Measurements from ENCODE around the gene TRIM2. TPM values are rescaled to one million over a fixed set of nuclear protein-coding genes. Genes with fewer than 3 reads are reported as not detected.

Gene TRIM2
- total RNA-seq, 2 experiments from 2014 or later: 0.10 to 0.20 TPM

DNA sequence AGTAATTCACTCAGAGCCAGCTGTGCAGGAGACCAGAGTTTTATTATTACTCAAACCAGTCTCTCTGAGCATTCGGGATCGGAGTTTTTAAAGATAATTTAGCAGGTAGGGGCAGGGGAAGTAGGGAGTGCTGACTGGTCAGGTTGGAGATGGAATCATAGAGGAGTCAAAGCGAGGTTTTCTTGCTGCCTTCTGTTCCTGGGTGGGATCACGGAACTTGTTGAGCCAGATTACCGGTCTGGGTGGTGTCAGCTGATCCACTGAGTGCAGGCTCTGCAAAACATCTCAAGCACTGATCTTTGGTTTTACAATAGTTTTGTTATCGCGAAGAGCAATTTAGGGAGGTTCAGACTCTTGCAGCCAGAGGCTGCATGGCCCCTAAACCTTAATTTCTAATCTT lies 63.6 kb downstream of the TRIM2 start:
- H3K4me3 Mint-ChIP-seq: no peak overlapping the region
- ChIA-PET POLR2A (no interaction called here), CTCF (interaction anchor here (1.0 kb wide), 1 partner anchor 140 kb away, joined by 3 read pairs; no protein-coding TSS in a partner anchor)
- H3K4me1 Mint-ChIP-seq: peaks cover 2% of the 10 kb centered on the region
- H3K27me3 Mint-ChIP-seq: peaks cover 3% of the 10 kb centered on the region
- H3K9me3 Mint-ChIP-seq: no peaks in the 10 kb centered on the region
- no peak overlapping the region for H3K27ac Mint-ChIP-seq
- no peak for DNase-seq
- no peaks in the 10 kb centered on the region for H3K36me3 Mint-ChIP-seq (ENCODE audit: low read depth)

- no peak for DNase-seq
- Mint-ChIP-seq H3K4me1 (peaks cover 2% of the 10 kb centered on the region), H3K27me3 (peaks cover 3% of the 10 kb centered on the region), H3K4me3 (no peak overlapping the region), H3K27ac (no peak overlapping the region), H3K36me3 (ENCODE audit: low read depth) (no peaks in the 10 kb centered on the region), H3K9me3 (no peaks in the 10 kb centered on the region)
- ChIA-PET POLR2A (no interaction called here), CTCF (interaction anchor here (1.0 kb wide), 1 partner anchor 141 kb away, joined by 3 read pairs; no protein-coding TSS in a partner anchor)
Observed at GRCh38 chr4:153268295-153268694, 64.1 kb downstream of the TRIM2 start.

GRCh38 chr4:153269218-153269990 lies 65.2 kb downstream of the TRIM2 start:
- no peaks in the 10 kb centered on the region for H3K9me3 Mint-ChIP-seq
- no peak overlapping the region for H3K27ac Mint-ChIP-seq
- no peaks in the 10 kb centered on the region for H3K36me3 Mint-ChIP-seq (ENCODE audit: low read depth)
- no peak overlapping the region for H3K4me3 Mint-ChIP-seq
- CTCF ChIA-PET: no interaction called here
- peaks cover 2% of the 10 kb centered on the region for H3K4me1 Mint-ChIP-seq
- POLR2A ChIA-PET: no interaction called here
- H3K27me3 Mint-ChIP-seq: peaks cover 6% of the 10 kb centered on the region
- DNase-seq: no peak

DNA sequence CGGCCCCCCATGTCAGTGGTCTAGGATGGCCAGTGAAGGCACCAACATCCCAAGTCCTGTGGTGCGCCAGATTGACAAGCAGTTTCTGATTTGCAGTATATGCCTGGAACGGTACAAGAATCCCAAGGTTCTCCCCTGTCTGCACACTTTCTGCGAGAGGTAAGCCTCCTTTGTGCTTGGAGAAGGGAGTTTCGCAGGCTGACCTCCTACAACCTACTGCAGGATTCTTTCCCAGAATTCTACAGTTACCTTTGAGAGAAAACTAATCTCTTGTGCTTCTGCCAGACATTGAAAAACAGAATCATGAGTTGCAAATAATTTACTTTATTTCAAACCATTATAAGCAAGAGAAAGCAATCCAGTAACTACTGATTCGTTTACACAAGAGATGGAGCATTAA lies 66.1 kb downstream of the TRIM2 start:
- Mint-ChIP-seq H3K27me3 (peaks cover 4% of the 10 kb centered on the region), H3K27ac (no peak overlapping the region), H3K4me1 (peaks cover 2% of the 10 kb centered on the region), H3K9me3 (no peaks in the 10 kb centered on the region), H3K36me3 (ENCODE audit: low read depth) (no peaks in the 10 kb centered on the region), H3K4me3 (no peak overlapping the region)
- CTCF ChIA-PET: no interaction called here
- DNase-seq: no peak
- POLR2A ChIA-PET: no interaction called here

DNA sequence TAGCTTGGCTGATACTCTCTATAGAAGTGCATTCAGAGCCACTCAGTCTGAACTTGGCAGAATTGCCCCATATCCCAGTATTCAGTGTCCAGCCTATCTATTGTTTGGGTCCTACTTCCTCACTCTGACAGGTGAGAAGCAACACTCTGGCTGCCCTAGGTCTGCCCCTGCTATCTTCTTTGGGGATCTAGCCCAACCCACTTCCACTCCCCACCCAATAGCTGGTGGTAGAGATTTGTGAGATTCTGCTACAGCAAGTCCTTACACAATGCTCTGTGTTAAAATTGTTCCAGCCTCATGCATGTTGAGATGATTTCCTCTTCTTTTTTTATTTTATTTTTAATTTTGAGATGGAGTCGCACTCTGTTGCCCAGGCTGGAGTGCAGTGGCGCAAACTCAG lies 67.6 kb downstream of the TRIM2 start:
- no peak overlapping the region for H3K4me3 Mint-ChIP-seq
- no peak overlapping the region for H3K27ac Mint-ChIP-seq
- peaks cover 2% of the 10 kb centered on the region for H3K4me1 Mint-ChIP-seq
- ChIA-PET CTCF (no interaction called here), POLR2A (no interaction called here)
- DNase-seq: no peak
- H3K9me3 Mint-ChIP-seq: no peaks in the 10 kb centered on the region
- peaks cover 4% of the 10 kb centered on the region for H3K27me3 Mint-ChIP-seq
- H3K36me3 Mint-ChIP-seq (ENCODE audit: low read depth): no peaks in the 10 kb centered on the region

- CTCF ChIA-PET: no interaction called here
- peaks cover 2% of the 10 kb centered on the region for H3K4me1 Mint-ChIP-seq
- peaks cover 2% of the 10 kb centered on the region for H3K27me3 Mint-ChIP-seq
- H3K9me3 Mint-ChIP-seq: no peaks in the 10 kb centered on the region
- no peak for DNase-seq
- no peaks in the 10 kb centered on the region for H3K36me3 Mint-ChIP-seq (ENCODE audit: low read depth)
- no peak overlapping the region for H3K27ac Mint-ChIP-seq
- H3K4me3 Mint-ChIP-seq: no peak overlapping the region
- POLR2A ChIA-PET: no interaction called here
Observed at GRCh38 chr4:153273751-153274150, 69.5 kb downstream of the TRIM2 start.

GRCh38 chr4:153274967-153275366 lies 70.7 kb downstream of the TRIM2 start:
- no peaks in the 10 kb centered on the region for H3K36me3 Mint-ChIP-seq (ENCODE audit: low read depth)
- H3K9me3 Mint-ChIP-seq: no peaks in the 10 kb centered on the region
- H3K27me3 Mint-ChIP-seq: peaks cover 2% of the 10 kb centered on the region
- no peak overlapping the region for H3K4me3 Mint-ChIP-seq
- ChIA-PET POLR2A (no interaction called here), CTCF (no interaction called here)
- no peak overlapping the region for H3K27ac Mint-ChIP-seq
- DNase-seq: no peak
- peaks cover 2% of the 10 kb centered on the region for H3K4me1 Mint-ChIP-seq

DNA sequence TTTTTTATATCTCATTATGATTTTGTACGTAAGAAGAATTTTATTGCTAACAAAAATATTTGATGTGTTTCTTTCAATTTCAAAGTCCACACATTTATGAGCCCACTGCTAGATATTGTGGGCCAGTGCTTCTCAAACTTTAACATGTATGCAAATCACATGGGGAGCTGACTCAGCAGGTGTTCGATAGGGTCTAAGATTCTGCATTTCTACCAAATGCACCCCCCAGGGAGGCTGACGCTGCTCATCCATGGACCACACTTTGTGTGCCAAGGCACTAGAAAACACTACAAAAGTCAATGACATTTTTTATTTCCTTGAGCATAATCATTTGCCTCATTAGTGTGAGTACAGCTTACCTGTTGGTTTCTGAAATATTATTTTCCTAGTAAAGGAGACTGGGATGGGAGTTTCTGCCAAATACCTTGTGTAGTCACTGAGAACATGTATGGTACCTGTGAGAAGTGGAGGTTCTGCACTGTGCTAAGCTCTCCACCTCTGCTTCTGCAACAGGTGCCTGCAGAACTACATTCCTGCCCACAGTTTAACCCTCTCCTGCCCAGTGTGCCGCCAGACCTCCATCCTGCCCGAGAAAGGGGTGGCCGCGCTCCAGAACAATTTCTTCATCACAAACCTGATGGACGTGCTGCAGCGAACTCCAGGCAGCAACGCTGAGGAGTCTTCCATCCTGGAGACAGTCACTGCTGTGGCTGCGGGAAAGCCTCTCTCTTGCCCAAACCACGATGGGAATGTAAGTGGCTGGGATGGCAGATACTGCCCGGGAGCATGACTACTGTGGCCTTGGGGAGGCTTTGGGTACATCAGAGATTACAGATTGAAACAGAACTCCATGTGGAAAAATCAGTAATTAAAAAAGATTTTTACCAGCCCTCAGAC lies 71.4 kb downstream of the TRIM2 start:
- DNase-seq: no peak
- Mint-ChIP-seq H3K4me1 (peaks cover 2% of the 10 kb centered on the region), H3K27me3 (peaks cover 2% of the 10 kb centered on the region), H3K9me3 (no peaks in the 10 kb centered on the region), H3K4me3 (no peak overlapping the region), H3K27ac (no peak overlapping the region), H3K36me3 (ENCODE audit: low read depth) (no peaks in the 10 kb centered on the region)
- ChIA-PET POLR2A (interaction anchor here (0.9 kb wide), 1 partner anchor 119 kb away, joined by 3 read pairs; no protein-coding TSS in a partner anchor), CTCF (no interaction called here)

- CTCF ChIA-PET: interaction anchor here (0.8 kb wide), 1 partner anchor 46 kb away, joined by 3 read pairs; no protein-coding TSS in a partner anchor
- Mint-ChIP-seq H3K4me1 (peaks cover 2% of the 10 kb centered on the region), H3K27ac (no peak overlapping the region), H3K36me3 (ENCODE audit: low read depth) (no peaks in the 10 kb centered on the region), H3K27me3 (peaks cover 2% of the 10 kb centered on the region), H3K4me3 (no peak overlapping the region), H3K9me3 (no peaks in the 10 kb centered on the region)
- POLR2A ChIA-PET: interaction anchor here (0.9 kb wide), 1 partner anchor 121 kb away, joined by 3 read pairs; no protein-coding TSS in a partner anchor
- DNase-seq: no peak
Observed at GRCh38 chr4:153276971-153277370, 72.7 kb downstream of the TRIM2 start.

- H3K36me3 Mint-ChIP-seq (ENCODE audit: low read depth): peaks cover 3% of the 10 kb centered on the region
- H3K4me1 Mint-ChIP-seq: peaks cover 2% of the 10 kb centered on the region
- H3K9me3 Mint-ChIP-seq: peaks cover 5% of the 10 kb centered on the region
- ChIA-PET CTCF (no interaction called here), POLR2A (no interaction called here)
- no peak overlapping the region for H3K27ac Mint-ChIP-seq
- H3K27me3 Mint-ChIP-seq: no peaks in the 10 kb centered on the region
- no peak overlapping the region for H3K4me3 Mint-ChIP-seq
- no peak for DNase-seq
Observed at GRCh38 chr4:153281476-153281875, 77.2 kb downstream of the TRIM2 start.

GRCh38 chr4:153282023-153282422 lies 77.8 kb downstream of the TRIM2 start:
- Mint-ChIP-seq H3K27ac (no peak overlapping the region), H3K27me3 (no peaks in the 10 kb centered on the region), H3K4me1 (peaks cover 2% of the 10 kb centered on the region)

DNA sequence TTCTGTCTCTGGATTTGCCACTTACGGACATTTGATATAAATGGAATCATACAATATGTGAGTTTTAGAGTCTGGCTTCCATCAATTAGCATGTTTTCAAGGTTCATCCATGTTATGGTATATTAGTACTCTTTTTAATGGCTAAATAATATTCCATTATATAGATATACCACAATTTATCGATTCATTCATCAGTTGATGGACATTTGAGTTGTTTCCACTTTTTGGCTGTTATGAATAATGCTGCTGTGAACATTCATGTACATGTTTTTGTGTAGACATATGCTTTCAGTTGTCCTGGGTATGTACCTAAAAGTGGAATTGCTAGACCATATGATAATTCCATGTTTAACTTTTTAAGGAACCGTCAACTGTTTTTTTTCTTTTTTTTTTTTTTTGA lies 79.0 kb downstream of the TRIM2 start:
- ChIA-PET POLR2A (no interaction called here), CTCF (no interaction called here)
- no peaks in the 10 kb centered on the region for H3K4me1 Mint-ChIP-seq
- peaks cover 5% of the 10 kb centered on the region for H3K9me3 Mint-ChIP-seq
- no peaks in the 10 kb centered on the region for H3K27me3 Mint-ChIP-seq
- peaks cover 3% of the 10 kb centered on the region for H3K36me3 Mint-ChIP-seq (ENCODE audit: low read depth)
- DNase-seq: no peak
- H3K4me3 Mint-ChIP-seq: no peak overlapping the region
- no peak overlapping the region for H3K27ac Mint-ChIP-seq

More at GRCh38 chr4:153282023-153282422, 77.8 kb downstream of the TRIM2 start:
- peaks cover 5% of the 10 kb centered on the region for H3K9me3 Mint-ChIP-seq
- DNase-seq: no peak
- H3K36me3 Mint-ChIP-seq (ENCODE audit: low read depth): peaks cover 3% of the 10 kb centered on the region
- ChIA-PET POLR2A (no interaction called here), CTCF (no interaction called here)
- no peak overlapping the region for H3K4me3 Mint-ChIP-seq

DNA sequence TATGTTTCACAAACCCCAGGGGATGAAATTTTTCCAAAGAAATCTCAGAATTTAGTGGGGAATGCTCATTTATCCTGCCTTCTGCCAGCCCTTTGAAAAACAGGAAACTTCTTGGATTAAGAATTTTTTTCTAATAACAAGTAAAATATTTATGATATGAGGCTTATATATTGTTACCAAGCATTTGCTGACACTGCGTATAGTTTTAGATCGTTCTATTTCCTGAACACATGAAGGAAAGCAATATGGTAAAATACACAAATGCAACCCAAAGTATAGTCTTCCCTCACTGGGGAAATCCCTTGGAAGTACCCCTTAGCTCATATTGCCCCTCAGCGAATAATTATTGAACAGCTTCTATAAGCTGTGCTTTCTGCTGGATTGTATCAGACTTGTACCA lies 85.9 kb downstream of the TRIM2 start:
- Mint-ChIP-seq H3K36me3 (ENCODE audit: low read depth) (no peaks in the 10 kb centered on the region), H3K4me1 (no peaks in the 10 kb centered on the region), H3K4me3 (no peak overlapping the region), H3K9me3 (peaks cover 3% of the 10 kb centered on the region), H3K27ac (no peak overlapping the region), H3K27me3 (peaks cover 3% of the 10 kb centered on the region)
- DNase-seq: no peak
- ChIA-PET POLR2A (no interaction called here), CTCF (interaction anchor here (1.0 kb wide), 1 partner anchor 302 kb away, joined by 3 read pairs; no protein-coding TSS in a partner anchor)

Data from activated CD4-positive, alpha-beta memory T cell treated with anti-CD3 and anti-CD28 coated beads, Interleukin-2, amount 10 ng/mL, durations not matched to agents 7 days and 5 days (primary cell).